SHP77 (cell line): ENCODE measurements around the gene USHBP1.

Experiments used
- DNase-seq, 2 experiments: peaks; one replicate each; lab custom pipeline; 2025; lab: John Stamatoyannopoulos, UW

USHBP1 gene, protein sequence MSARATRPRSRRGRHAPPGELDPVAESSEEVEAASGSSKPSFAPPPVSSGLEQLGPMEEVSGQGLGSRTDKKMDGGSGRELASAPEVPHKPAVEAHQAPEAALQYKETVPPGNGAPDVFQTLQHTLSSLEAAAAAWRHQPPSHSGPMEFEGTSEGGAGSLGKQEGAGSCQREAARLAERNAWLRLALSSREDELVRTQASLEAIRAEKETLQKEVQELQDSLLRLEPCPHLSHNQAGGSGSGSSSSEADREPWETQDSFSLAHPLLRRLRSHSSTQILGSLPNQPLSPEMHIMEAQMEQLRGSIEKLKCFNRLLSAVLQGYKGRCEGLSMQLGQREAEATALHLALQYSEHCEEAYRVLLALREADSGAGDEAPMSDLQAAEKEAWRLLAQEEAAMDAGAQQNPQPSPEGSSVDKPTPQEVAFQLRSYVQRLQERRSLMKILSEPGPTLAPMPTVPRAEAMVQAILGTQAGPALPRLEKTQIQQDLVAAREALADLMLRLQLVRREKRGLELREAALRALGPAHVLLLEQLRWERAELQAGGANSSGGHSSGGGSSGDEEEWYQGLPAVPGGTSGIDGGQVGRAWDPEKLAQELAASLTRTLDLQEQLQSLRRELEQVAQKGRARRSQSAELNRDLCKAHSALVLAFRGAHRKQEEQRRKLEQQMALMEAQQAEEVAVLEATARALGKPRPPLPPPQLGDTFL

DNA sequence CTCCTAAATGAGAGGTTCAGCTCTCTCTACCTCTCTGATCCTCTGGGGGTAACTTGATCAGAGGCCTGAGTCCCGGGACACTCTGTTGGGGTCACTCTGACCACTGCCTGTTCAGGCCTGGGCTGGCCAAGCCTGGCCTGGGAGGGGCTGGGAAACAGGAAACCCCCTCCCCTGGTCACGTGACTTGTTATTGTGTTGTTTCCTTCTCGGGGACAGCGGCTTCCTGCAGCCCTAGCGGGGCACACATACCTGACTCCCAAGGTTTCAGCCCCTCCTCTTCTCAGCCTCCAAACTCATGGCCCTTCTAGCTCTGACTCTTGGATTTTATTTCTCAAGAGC lies at the start of gene USHBP1:
Gene USHBP1, minus strand, starts transcription at position 105 of the 339 bp plus-strand sequence. CDS start 446 bp downstream, outside the sequence.
- DNase-seq = no peak

DNA sequence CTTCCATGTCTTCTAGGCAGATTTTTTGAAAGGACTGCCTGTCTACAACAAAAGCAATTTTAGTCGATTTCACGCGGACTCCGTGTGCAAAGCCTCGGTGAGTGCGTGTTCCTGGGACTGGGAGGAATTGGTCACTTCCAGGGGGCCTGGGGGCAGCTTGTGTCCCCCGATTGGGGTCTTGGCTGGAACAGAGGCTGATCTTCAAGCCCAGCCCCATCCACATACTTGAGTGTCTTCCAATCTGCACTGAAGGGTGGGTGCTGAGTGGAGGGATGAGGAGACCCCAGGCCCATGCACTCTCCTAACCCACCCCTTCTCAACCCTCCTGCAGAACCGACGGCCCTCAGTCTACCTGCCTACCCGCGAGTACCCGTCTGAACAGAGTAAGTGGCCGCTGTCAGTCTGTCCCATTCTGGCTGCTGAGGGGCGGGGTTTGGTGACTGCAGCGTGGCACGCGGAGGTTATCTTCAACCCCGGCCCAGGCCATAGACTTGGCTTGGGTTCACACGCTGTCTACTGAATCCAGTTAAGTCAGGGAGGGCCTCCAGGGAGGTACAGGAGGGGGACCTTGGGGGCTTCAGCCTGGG lies 49.6 kb upstream of the USHBP1 start:
- DNase-seq = no peak

GRCh38 chr19:17312189-17313113 lies 47.9 kb upstream of the USHBP1 start:
- DNase-seq = no peak

DNA sequence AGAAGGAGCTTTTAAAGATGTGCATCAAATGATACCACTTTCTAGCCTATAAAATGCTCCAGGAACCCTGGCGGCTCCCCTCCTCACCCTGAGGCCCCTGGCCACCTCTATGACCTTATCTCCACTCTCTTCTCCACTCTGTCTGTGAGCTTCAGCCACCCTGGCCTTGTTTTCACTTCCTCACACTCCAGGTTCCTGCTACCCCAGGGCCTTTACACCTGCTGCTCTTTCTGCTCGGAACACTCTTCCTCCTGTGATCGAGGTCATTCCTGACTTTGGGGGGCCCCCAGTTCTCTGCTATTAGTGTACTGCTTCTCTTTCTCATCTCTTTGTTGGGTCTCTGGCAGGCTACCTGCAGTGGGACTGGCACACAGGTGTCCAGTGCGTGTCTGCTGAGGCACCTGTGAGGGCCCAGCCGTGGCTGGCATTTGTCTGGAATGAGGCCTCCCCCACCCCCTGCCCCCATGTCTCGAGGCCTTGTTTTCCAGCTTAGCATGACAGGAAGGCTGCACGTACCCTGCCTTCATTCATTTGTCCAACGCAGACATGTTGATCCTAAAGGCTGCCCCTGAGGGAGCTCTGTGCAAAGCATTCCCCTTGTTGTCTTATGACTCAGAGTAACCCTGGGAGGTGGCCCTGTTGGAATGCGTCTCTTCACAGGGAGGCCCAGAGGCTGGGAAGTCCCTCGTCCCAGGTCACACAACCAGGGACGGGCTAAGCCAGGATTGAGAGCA lies 47.1 kb upstream of the USHBP1 start:
- DNase-seq = no peak

DNA sequence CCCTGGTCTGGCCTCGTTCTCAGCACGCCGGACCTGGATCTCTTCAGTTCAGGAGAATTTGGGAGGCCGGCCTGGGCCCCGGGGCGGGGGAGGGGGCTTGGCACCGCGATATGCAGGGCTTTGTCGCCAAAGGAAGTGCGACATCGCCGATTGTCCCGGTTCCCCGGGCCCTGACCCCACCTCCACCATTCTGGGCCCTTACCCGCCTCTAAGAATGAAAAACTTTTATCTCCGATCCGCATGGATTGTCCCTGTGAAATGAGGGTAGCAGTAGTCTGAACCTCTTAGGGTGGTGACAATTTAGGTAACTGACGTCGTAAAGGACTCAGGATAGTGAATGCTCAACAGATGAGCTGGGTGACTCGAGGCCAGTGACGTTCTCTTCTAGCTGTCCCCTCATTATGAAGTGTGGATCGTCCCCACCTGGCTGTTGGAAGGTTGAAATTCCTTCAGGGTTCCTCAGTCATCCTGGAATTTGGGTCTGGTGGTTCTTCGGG lies 45.5 kb upstream of the USHBP1 start:
- no peak for DNase-seq

GRCh38 chr19:17309198-17309964 lies 44.8 kb upstream of the USHBP1 start, which contains the start of gene DDA1:
TSS of gene DDA1 (plus strand) at chr19:17309563. CDS start at chr19:17309655, 92 bp downstream.
- peak; percentile 99 for DNase-seq

DNA sequence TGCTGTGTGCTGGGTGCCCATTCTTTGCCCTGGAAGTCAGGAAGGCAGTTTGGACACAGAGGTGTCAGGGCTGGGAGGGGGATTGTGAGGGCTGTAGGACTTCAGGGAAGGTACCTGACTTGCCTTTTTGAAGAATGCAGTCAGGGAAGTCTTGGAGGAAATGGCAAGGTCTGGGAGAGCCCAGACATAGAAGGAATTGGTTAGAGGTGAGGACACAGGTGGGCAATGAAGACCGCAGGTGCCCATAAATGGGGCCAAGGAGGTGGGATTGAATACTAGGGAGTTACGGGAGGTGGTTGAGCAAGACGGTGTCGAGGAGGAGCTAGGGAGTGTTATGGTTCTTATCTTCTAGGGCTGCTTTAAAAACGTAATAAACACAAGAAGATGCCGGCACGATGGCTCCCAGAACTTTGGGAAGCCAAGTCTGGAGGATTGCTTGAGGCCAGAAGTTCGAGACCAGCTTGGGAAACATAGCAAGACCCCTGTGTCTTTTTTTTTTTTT lies 43.4 kb upstream of the USHBP1 start:
- DNase-seq = no peak

GRCh38 chr19:17306285-17306714 lies 41.8 kb upstream of the USHBP1 start:
- no peak for DNase-seq

GRCh38 chr19:17305517-17306284 lies 41.2 kb upstream of the USHBP1 start, which contains the start of gene MRPL34:
TSS of gene MRPL34 (plus strand) at chr19:17305872. CDS start at chr19:17305893, 21 bp downstream.
- DNase-seq = peak; percentile 98 to 99

DNA sequence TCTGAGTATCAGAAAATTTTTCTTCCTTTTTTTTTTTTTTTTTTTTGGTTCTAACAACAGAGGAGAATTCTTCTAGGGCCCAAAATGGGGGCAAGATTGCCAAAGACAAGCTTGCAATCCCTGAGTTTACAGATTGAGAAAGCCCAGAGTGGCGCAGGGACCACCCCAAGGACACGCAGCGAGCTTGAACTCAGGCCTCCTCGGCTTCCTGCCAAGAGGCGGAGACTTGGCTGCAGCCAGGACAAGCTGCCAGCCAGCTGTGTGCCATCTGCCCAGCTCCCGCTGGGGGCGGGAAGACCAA lies 40.6 kb upstream of the USHBP1 start:
- DNase-seq = no peak

- no peak for DNase-seq
These were observed 40.1 kb upstream of the USHBP1 start for GRCh38 chr19:17304386-17305215.

- no peak for DNase-seq
These were observed 39.4 kb upstream of the USHBP1 start for GRCh38 chr19:17303940-17304267.

- DNase-seq = peak; percentile 89 to 95
These were observed 38.8 kb upstream of the USHBP1 start, which contains the start of gene ABHD8 for GRCh38 chr19:17303167-17303939. TSS of gene ABHD8 (minus strand) at chr19:17303425. CDS start at chr19:17301616, 1,809 bp downstream.

- no peak for DNase-seq
These were observed 38.0 kb upstream of the USHBP1 start for GRCh38 chr19:17302391-17303166.

GRCh38 chr19:17300992-17301619 lies 36.6 kb upstream of the USHBP1 start:
- no peak for DNase-seq

DNA sequence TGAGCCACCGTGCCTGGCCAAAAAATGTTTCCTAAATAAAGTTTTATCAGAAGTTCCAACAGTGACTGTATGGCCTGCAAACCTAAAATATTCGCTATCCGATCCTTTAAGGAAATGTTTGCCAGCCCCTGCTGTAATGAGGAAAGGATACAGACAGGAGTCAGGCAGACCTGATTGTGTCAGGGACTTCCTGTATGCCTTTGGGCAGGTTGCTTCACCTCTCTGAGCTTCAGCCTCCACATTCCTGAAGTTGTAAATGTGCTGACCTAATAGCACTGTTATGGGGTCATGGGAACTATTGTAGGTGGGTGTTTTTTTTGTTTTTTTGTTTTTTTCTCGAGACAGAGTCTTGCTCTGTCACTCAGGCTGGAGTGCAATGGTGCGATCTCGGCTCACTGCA lies 32.4 kb upstream of the USHBP1 start:
- no peak for DNase-seq
